ENCODE data around the gene PRCC.

DNA sequence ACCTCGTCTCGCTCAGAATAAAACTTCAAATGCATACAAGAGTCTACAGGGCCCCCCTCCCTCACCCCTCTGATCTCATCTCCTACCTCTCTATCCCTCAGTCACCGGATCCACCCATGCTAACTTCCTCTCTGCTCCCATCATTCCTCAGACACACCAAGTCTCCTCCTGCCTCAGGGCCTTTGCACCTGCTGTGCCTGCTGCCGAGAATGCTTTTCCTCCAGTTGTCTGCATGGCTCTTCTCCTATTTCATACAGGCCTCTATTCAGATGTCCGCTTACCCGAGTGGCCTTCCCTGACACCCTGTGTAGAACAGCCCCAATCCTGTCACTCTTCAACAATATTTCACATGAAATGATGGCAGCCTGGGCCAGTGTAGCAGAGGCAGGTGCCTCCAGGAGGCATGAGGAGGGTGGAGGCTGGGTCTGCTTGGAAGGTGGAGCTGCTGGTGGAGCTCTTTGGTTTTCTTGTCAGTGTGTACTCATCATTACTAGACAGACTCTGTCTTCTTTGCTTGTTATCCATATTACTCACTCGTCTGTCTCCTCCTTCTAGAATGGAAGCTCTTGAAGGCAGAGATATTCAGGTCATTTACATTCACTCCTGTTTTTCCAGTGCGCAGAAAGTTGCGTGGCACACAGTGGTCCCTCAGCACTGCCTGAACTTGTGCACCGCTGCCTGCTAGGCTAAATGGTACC is 45.1 kb downstream of the PRCC start:
- TF ChIP-seq, protein P1, sequence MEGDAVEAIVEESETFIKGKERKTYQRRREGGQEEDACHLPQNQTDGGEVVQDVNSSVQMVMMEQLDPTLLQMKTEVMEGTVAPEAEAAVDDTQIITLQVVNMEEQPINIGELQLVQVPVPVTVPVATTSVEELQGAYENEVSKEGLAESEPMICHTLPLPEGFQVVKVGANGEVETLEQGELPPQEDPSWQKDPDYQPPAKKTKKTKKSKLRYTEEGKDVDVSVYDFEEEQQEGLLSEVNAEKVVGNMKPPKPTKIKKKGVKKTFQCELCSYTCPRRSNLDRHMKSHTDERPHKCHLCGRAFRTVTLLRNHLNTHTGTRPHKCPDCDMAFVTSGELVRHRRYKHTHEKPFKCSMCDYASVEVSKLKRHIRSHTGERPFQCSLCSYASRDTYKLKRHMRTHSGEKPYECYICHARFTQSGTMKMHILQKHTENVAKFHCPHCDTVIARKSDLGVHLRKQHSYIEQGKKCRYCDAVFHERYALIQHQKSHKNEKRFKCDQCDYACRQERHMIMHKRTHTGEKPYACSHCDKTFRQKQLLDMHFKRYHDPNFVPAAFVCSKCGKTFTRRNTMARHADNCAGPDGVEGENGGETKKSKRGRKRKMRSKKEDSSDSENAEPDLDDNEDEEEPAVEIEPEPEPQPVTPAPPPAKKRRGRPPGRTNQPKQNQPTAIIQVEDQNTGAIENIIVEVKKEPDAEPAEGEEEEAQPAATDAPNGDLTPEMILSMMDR (IDR thresholded peaks at IDR 0.05; ENCODE audit: low read length): no peak
- no peak for TF ChIP-seq EZH2 (IDR thresholded peaks at IDR 0.05; ENCODE audit: borderline replicate concordance, low read length)
